Activated B cell treated with CpG ODN at 0.5 μM for 24 hours (primary cell): ENCODE data around the gene THRSP. TPM values are rescaled to one million over a fixed set of nuclear protein-coding genes. Genes with fewer than 3 reads are reported as not detected.
"Not testable (repeated sequence)": the region's sequence is repeated elsewhere in the genome, so short reads cannot be mapped to it uniquely, and the experiment has no call there.

ENCODE experiments used
- ATAC-seq: fragments of 200-7000 bp; cut with Tn5 transposase; one replicate; pipeline ENCODE4 v1.10.0; 2021; ENCODE audit warnings: low read depth, mild to moderate bottlenecking, moderate library complexity
- CTCF ChIA-PET: fragments of 350-600 bp; sonication (Branson Sonifier 250); formaldehyde crosslinking; loops from one replicate; lab custom pipeline; 2021; ENCODE audit warnings: antibody characterized with exemption; lab: Charles Lee
- POLR2A ChIA-PET: fragments of 350-600 bp; sonication (Branson Sonifier 250); formaldehyde crosslinking; loops from one replicate; lab custom pipeline; 2021; ENCODE audit warnings: antibody characterized with exemption; lab: Charles Lee
- DNase-seq: peaks from one replicate; pipeline ENCODE4 v3.0.0; 2022
- H3K27ac Mint-ChIP-seq: one replicate; pipeline ENCODE4 v1.8.0; 2020; ENCODE audit warnings: mixed read lengths
- H3K27me3 Mint-ChIP-seq: one replicate; pipeline ENCODE4 v1.8.0; 2021; ENCODE audit warnings: mixed read lengths
- H3K36me3 Mint-ChIP-seq: one replicate; pipeline ENCODE4 v1.8.0; 2021; ENCODE audit warnings: low read depth, mixed read lengths
- H3K4me1 Mint-ChIP-seq: one replicate; pipeline ENCODE4 v1.8.0; 2021; ENCODE audit warnings: mixed read lengths
- H3K4me3 Mint-ChIP-seq: one replicate; pipeline ENCODE4 v1.8.0; 2020; ENCODE audit warnings: mild to moderate bottlenecking, mixed read lengths
- H3K9me3 Mint-ChIP-seq: one replicate; pipeline ENCODE4 v1.8.0; 2020; ENCODE audit warnings: mixed read lengths
- CTCF ChIP-seq: fragments of 200-600 bp; IDR thresholded peaks from one replicate; pipeline ENCODE4 v1.8.0; 2022; ENCODE audit warnings: antibody characterized with exemption, mild to moderate bottlenecking
- intact Hi-C: fragments of 100-400 bp; cut with micrococcal nuclease; formaldehyde crosslinking; loops from one replicate; pipeline ENCODE4 v1.15.1; 2024
- total RNA-seq: library from RNA; stranded (reverse); gene quantifications from 2 replicates; pipeline ENCODE4 v1.2.3, GENCODE V29; 2022

Gene THRSP
- total RNA-seq, 1 donor from 2014 or later = not detected

GRCh38 chr11:78054971-78055370, 8.7 kb upstream of the THRSP start:
- DNase-seq (no peak), ATAC-seq (no peak)
- Mint-ChIP-seq H3K27me3 (no peaks in the 10 kb centered on the region), H3K4me1 (no peaks in the 10 kb centered on the region), H3K36me3 (no peaks in the 10 kb centered on the region), H3K9me3 (no peaks in the 10 kb centered on the region), H3K4me3 (no peak overlapping the region), H3K27ac (no peak overlapping the region)
- no peak for TF ChIP-seq CTCF
- ChIA-PET CTCF (interaction anchor here (1.3 kb wide), 1 partner anchor 11 kb away, joined by 4 read pairs; no protein-coding TSS in a partner anchor), POLR2A (no interaction called here)
- intact Hi-C loops = no loop called here

- DNase-seq (no peak), ATAC-seq (no peak)
- intact Hi-C loops = no loop called here
- Mint-ChIP-seq H3K27me3 (no peaks in the 10 kb centered on the region), H3K4me3 (no peak overlapping the region), H3K4me1 (no peaks in the 10 kb centered on the region), H3K27ac (no peak overlapping the region), H3K9me3 (no peaks in the 10 kb centered on the region), H3K36me3 (no peaks in the 10 kb centered on the region)
- ChIA-PET CTCF (no interaction called here), POLR2A (no interaction called here)
- TF ChIP-seq CTCF = no peak
Observed at GRCh38 chr11:78056093-78056492, 7.6 kb upstream of the THRSP start.

- no peaks in the 10 kb centered on the region for H3K9me3 Mint-ChIP-seq
- CTCF ChIA-PET = no interaction called here
- no peak for TF ChIP-seq CTCF
- no peaks in the 10 kb centered on the region for H3K36me3 Mint-ChIP-seq
- no peaks in the 10 kb centered on the region for H3K4me1 Mint-ChIP-seq
- ATAC-seq (no peak), DNase-seq (no peak)
- H3K27ac Mint-ChIP-seq = no peak overlapping the region
- POLR2A ChIA-PET = no interaction called here
- H3K27me3 Mint-ChIP-seq = no peaks in the 10 kb centered on the region
- intact Hi-C loops = no loop called here
- H3K4me3 Mint-ChIP-seq = no peak overlapping the region
Observed at GRCh38 chr11:78057462-78058055, 6.1 kb upstream of the THRSP start.

GRCh38 chr11:78059749-78060328, 3.8 kb upstream of the THRSP start:
- DNase-seq, H3K36me3 Mint-ChIP-seq, ATAC-seq, POLR2A ChIA-PET, CTCF ChIA-PET, H3K4me1 Mint-ChIP-seq, H3K27ac Mint-ChIP-seq, H3K27me3 Mint-ChIP-seq, intact Hi-C loops, H3K4me3 Mint-ChIP-seq, H3K9me3 Mint-ChIP-seq: not testable (repeated sequence)

- ChIA-PET CTCF (no interaction called here), POLR2A (no interaction called here)
- no peaks in the 10 kb centered on the region for H3K27me3 Mint-ChIP-seq
- H3K36me3 Mint-ChIP-seq = no peaks in the 10 kb centered on the region
- TF ChIP-seq CTCF = no peak
- intact Hi-C loops = no loop called here
- no peak for ATAC-seq
- H3K9me3 Mint-ChIP-seq = no peaks in the 10 kb centered on the region
- DNase-seq = no peak
- no peak overlapping the region for H3K4me3 Mint-ChIP-seq
- no peak overlapping the region for H3K27ac Mint-ChIP-seq
- H3K4me1 Mint-ChIP-seq = no peaks in the 10 kb centered on the region
Observed at GRCh38 chr11:78060533-78060932, 3.1 kb upstream of the THRSP start.
